Measurements from ENCODE around the gene HAUS6. TPM values are rescaled to one million over a fixed set of nuclear protein-coding genes. Genes with fewer than 3 reads are reported as not detected.
A peak's percentile ranks its signal among the peaks of the same experiment; 100 is the strongest.

The HAUS6 gene
- total and polyA plus RNA-seq, 2 of the 13 experiments (the other 11 are each of a cell fraction or from before 2014, with no cell fraction given) = 9.8 to 31.1 TPM

GRCh38 chr9:19151425-19152159, 48.9 kb upstream of the HAUS6 start (continued):
- TF ChIP-seq, protein P1, sequence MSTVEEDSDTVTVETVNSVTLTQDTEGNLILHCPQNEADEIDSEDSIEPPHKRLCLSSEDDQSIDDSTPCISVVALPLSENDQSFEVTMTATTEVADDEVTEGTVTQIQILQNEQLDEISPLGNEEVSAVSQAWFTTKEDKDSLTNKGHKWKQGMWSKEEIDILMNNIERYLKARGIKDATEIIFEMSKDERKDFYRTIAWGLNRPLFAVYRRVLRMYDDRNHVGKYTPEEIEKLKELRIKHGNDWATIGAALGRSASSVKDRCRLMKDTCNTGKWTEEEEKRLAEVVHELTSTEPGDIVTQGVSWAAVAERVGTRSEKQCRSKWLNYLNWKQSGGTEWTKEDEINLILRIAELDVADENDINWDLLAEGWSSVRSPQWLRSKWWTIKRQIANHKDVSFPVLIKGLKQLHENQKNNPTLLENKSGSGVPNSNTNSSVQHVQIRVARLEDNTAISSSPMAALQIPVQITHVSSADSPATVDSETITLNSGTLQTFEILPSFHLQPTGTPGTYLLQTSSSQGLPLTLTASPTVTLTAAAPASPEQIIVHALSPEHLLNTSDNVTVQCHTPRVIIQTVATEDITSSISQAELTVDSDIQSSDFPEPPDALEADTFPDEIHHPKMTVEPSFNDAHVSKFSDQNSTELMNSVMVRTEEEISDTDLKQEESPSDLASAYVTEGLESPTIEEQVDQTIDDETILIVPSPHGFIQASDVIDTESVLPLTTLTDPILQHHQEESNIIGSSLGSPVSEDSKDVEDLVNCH (CRISPR knock-in tag; IDR thresholded peaks at IDR 0.05) = no peak
- TF ChIP-seq MIER3 (CRISPR knock-in tag; IDR thresholded peaks at IDR 0.05; ENCODE audit: borderline replicate concordance) = peak; percentile 87; the same call in 1 of the 2 replicates
- TF ChIP-seq DPF2 (CRISPR knock-in tag; IDR thresholded peaks at IDR 0.05; ENCODE audit: borderline replicate concordance, low read depth) = peak; percentile 30; the same call in 1 of the 2 replicates
- no peak for TF ChIP-seq SRF (IDR thresholded peaks at IDR 0.05; ENCODE audit: low read depth, low read length)
- TF ChIP-seq ZNF580 (CRISPR knock-in tag; IDR thresholded peaks at IDR 0.05; ENCODE audit: borderline replicate concordance, low read depth) = peak; percentile 90; the same call in 1 of the 2 replicates
- TF ChIP-seq, protein P2, sequence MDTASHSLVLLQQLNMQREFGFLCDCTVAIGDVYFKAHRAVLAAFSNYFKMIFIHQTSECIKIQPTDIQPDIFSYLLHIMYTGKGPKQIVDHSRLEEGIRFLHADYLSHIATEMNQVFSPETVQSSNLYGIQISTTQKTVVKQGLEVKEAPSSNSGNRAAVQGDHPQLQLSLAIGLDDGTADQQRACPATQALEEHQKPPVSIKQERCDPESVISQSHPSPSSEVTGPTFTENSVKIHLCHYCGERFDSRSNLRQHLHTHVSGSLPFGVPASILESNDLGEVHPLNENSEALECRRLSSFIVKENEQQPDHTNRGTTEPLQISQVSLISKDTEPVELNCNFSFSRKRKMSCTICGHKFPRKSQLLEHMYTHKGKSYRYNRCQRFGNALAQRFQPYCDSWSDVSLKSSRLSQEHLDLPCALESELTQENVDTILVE (CRISPR knock-in tag; IDR thresholded peaks at IDR 0.05) = peak; percentile 53; the same call in 1 of the 2 replicates
- no peak for TF ChIP-seq MYC (CRISPR knock-in tag; IDR thresholded peaks at IDR 0.05; ENCODE audit: borderline replicate concordance)
- no peak for TF ChIP-seq NRL (CRISPR knock-in tag; IDR thresholded peaks at IDR 0.05; ENCODE audit: borderline replicate concordance)
- TF ChIP-seq XRCC5 (optimal IDR thresholded peaks at IDR 0.05; ENCODE audit: low read length) = no peak
- peak; percentile 32; the same call in 1 of the 2 replicates for TF ChIP-seq HOMEZ (CRISPR knock-in tag; IDR thresholded peaks at IDR 0.05; ENCODE audit: low read depth)
- TF ChIP-seq KDM4B (CRISPR knock-in tag; IDR thresholded peaks at IDR 0.05) = peak; percentile 38
- no peak for TF ChIP-seq SOX6 (IDR thresholded peaks at IDR 0.05)
- TF ChIP-seq SOX6 (CRISPR knock-in tag; IDR thresholded peaks at IDR 0.05) = peak; percentile 92
- no peak for TF ChIP-seq TBL1XR1 (IDR thresholded peaks at IDR 0.05; ENCODE audit: borderline replicate concordance, low read length, partially characterized antibody)
- no peak for TF ChIP-seq TRIM22 (IDR thresholded peaks at IDR 0.05)
- TF ChIP-seq TAF15 (IDR thresholded peaks at IDR 0.05; ENCODE audit: low read depth, low read length, poor library complexity, severe bottlenecking) = no peak
- TF ChIP-seq ZNF235 (CRISPR knock-in tag; IDR thresholded peaks at IDR 0.05; ENCODE audit: borderline replicate concordance) = no peak
- TF ChIP-seq ATAD3A (CRISPR knock-in tag; IDR thresholded peaks at IDR 0.05) = no peak
- no peak for TF ChIP-seq TBX3 (IDR thresholded peaks at IDR 0.05; ENCODE audit: borderline replicate concordance)
- TF ChIP-seq, protein P3, sequence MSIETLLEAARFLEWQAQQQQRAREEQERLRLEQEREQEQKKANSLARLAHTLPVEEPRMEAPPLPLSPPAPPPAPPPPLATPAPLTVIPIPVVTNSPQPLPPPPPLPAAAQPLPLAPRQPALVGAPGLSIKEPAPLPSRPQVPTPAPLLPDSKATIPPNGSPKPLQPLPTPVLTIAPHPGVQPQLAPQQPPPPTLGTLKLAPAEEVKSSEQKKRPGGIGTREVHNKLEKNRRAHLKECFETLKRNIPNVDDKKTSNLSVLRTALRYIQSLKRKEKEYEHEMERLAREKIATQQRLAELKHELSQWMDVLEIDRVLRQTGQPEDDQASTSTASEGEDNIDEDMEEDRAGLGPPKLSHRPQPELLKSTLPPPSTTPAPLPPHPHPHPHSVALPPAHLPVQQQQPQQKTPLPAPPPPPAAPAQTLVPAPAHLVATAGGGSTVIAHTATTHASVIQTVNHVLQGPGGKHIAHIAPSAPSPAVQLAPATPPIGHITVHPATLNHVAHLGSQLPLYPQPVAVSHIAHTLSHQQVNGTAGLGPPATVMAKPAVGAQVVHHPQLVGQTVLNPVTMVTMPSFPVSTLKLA (IDR thresholded peaks at IDR 0.05) = no peak
- TF ChIP-seq SAP130 (CRISPR knock-in tag; IDR thresholded peaks at IDR 0.05; ENCODE audit: low read depth) = peak; percentile 86
- TF ChIP-seq MAX (IDR thresholded peaks at IDR 0.05) = no peak; the same call in 1 of the 2 replicates

Measured in HepG2 (cell line).